Occipital lobe (tissue), 2 donors: ENCODE data around the gene RTP2. TPM values are rescaled to one million over a fixed set of nuclear protein-coding genes. Genes with fewer than 3 reads are reported as not detected.
"Not testable (repeated sequence)": the region's sequence is repeated elsewhere in the genome, so short reads cannot be mapped to it uniquely, and the experiment has no call there.

Experiments
- DNase-seq: peaks from one replicate; lab custom pipeline; 2025; lab: John Stamatoyannopoulos, UW
- total RNA-seq: library from RNA; depleted of rRNA; stranded (reverse); fragments of >200 nt; gene quantifications from one replicate; pipeline ENCODE4 v1.2.3, GENCODE V29; 2014

Gene RTP2
- total RNA-seq, 1 donor from 2014 or later, result not detected

- DNase-seq, result no peak
Measured at GRCh38 chr3:187713504-187713903, 11.1 kb upstream of the RTP2 start.

DNA sequence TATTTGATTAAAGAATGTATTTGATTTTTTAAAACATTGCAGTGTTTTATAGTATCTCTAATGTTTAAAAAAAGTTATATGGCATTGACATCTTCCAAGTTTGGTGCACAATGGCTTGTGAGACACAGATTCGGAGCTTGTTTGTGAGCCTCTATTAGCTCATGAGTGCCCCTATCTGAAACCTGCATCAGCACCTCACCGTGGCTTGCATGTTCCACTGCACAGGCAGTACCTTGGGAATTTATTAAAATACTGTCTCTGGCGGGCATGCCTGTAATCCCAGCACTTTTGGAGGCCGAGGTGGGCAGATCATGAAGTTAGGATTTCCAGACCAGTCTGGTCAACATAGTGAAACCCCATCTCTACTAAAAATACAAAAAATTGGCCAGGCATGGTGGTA is 6.8 kb upstream of the RTP2 start:
- no peak for DNase-seq

DNA sequence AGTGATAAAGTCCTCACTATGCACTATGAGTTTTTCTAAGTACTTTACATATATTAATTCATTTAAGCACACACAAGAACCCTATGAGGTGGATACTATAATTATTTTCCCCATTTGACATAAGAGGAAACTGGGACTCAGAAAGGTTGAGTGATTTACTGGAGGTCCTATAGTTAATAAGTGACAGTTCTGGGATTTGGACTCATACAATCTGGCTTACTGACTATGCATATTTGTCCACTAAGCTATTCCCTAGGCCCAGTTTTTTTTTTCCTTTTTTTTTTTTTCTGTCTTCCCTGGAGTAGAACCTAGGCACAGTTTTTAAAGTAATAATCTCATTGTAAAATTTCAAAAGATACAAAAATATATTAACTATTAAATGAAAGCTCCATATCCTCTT is 6.3 kb upstream of the RTP2 start:
- no peak for DNase-seq

GRCh38 chr3:187706971-187707370 is 4.6 kb upstream of the RTP2 start:
- no peak for DNase-seq

DNA sequence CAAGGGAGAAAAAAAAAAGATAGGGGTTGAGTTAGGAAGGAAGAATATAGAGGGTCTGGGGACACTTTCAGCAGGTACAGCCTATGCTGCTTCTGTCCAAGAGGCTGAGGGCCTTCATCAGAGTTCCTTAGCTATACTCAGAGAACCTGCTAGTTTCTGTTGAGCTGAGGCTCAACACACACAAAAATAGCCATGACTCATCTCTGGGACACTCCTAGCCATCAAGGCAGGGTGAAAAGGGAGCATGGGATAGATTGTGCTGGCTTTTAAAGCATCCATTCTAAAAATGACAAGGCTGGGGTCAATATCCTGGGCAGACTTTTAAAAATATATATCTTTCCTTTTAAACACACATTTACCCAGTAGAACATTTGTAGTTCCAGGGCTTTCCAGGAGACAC is 2.8 kb upstream of the RTP2 start:
- DNase-seq, result no peak

GRCh38 chr3:187700249-187700648 is 2.1 kb downstream of the RTP2 start:
- DNase-seq, result no peak

DNA sequence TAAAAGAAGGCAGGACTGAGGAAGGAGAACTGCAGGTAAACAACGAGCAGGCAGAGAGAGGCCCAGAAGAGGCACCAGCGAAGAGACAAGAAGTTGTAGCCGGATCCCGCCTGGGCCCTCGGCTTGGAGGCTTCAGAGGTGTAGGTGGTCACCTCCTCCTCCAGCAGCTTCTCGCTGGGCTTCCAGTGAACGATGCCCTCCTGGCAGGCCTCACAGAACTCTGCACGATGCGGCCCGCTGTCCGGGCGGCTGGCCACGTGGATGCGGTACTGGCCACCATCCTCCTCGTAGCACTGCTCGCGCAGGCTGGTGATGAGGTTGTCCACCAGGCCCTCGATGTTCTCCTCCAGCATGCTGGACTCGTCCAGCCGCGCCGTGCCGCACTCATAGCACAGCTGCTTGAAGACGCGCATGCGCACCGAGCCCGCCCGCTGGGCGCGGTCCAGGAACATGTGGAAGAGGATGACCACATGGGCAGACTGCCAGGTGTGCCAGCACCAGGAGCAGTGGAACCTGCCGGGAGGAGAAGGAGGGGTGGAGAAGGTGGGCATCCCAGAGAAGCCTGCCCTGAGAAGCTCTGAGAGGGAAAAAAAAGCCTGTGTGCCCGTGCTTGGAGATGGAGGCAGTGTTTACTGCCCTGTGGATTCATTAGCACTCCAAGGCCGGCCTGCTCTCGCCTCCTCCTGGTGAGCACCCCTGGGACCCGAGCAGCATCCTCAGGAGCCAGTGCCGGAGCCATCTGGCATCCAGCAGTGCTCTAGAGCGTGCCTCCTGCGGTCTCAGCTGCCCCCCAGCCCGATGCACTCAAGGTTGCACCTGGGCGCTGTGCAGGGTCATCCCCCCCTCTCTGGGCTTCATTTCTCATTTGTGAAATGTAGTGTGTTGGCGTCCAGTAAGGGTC is 3.6 kb downstream of the RTP2 start:
- no peak for DNase-seq

DNA sequence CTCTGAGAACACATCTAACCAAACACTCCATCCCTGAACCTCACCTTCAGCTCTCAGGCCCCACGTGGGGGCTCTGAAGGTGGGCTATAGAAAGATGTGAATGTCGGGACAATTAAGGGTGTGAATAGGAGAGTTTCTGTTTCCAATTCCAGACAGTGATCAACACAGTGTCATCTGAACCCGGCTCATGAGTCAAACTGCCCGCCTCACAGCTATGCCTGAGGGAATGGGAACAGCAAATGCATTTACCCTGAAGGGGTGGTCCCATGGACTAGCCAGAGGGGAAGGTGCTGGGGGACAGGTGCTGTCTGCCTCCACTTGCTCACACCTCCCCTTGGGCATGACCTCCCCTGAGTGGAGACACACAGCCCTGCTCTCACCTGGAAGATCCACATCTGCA is 6.3 kb downstream of the RTP2 start:
- no peak for DNase-seq

DNA sequence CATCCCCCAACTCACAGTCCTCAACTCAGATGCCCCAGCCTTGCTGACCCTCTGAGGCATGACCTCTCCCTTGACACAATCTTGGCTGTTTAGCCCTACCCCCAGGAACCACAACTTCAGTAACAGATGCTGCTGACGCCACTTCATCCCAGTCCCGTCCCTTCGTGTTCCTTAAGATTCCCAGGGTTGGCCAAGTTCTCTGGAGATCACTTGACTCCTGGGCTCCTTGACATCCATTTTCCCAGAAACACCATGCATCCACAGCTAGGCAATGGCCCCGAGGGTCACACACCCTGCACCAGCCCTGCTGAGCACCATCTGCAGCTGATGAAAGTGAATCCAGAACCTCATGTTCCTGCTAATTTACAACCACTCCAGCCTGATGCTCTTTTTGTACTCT is 6.9 kb downstream of the RTP2 start:
- no peak for DNase-seq

GRCh38 chr3:187694801-187695200 is 7.6 kb downstream of the RTP2 start:
- no peak for DNase-seq

GRCh38 chr3:187693431-187693830 is 8.9 kb downstream of the RTP2 start:
- no peak for DNase-seq

DNA sequence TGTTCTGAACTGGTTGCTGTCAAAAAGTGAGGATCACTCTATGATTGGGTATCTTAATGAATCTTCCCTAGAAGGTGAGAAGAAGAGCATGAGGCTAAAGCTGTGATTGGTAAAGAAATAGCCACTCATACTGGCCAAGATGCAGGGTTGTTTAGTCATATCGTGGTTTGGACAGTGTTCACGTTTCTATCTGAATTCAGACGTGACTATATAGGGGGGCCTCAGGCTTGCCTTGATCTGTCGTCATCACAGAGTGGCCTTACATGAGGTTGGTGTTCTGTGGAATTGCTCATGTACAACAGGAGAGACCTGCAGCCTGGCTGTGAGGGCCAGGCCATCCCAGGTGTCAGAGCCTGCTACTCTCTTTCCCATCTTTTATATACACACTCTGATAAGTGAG is 12.4 kb downstream of the RTP2 start:
- DNase-seq, result no peak

GRCh38 chr3:187686621-187687273 is 15.6 kb downstream of the RTP2 start:
- no peak for DNase-seq

GRCh38 chr3:187685948-187686347 is 16.4 kb downstream of the RTP2 start:
- DNase-seq, result no peak

- no peak for DNase-seq
Measured at GRCh38 chr3:187684880-187685279, 17.5 kb downstream of the RTP2 start.

DNA sequence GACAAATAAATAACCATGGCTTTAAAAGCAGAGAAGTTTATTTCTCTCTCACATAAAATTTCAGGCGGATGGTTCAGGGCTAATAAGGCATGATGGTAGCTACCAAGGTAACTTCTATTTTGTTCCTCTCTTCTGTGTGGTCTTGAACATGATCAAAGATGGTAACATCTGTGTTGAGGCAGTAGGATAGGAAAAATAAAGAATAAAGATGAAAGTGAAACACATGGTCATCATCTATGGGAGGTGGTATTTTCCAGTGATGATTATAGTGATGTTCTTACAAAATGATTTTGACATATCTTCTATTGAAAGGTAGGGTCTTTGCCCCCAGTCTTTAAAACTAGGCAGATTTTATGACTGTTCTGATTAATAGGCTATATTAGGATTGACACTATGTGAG is 17.9 kb downstream of the RTP2 start:
- DNase-seq, result no peak

GRCh38 chr3:187681756-187682155 is 20.6 kb downstream of the RTP2 start:
- DNase-seq, result not testable (repeated sequence)

GRCh38 chr3:187679638-187680396 is 22.5 kb downstream of the RTP2 start:
- peak; percentile 41 for DNase-seq

DNA sequence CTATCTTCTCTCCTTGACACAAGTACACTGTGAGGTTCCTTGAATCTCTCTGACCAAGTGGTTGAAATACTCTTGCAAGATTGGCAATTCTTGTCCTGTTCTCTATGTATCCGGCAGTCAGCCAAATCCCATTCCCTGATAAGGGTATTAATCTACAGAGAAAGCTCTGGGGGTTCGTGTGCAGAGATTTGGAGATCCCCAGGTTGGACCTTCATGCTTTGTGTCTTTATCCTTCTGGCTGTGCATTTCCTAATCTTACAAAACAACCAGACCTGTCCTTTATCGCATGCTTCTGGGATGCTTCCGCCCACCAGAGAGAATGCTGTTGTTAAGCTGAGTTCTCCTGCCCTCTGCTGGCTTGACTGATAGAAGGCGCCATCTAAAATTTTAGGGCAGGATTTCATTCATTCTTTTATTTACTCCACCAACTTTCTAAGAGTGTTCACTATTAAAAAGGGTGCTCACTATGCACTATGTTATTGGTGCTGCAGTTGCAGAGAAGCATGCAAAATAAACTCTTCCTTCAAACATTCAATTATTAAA is 23.6 kb downstream of the RTP2 start:
- DNase-seq, result no peak

DNA sequence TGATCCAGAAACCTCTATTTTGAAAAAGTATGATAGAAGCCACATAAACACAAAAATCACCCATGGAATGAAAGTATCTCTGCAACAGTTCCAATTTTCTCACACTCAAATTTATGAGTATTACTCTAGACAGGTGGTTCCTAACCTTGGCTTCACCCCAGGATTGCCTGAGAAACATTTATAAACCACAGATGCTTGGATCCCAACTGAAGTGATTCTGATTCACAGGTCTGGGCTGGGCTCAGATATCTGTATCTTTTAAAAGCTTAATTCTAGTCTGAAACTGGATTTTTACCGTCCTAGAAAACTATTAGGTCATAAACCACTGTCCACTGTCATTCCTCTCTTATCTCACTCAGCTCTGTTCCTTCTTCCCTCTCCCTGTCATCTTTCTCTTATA is 24.8 kb downstream of the RTP2 start:
- no peak for DNase-seq

- no peak for DNase-seq
Measured at GRCh38 chr3:187673012-187673411, 29.3 kb downstream of the RTP2 start.
